ENCODE data around the gene ZNRF3. TPM values are rescaled to one million over a fixed set of nuclear protein-coding genes. Genes with fewer than 3 reads are reported as not detected.

The ZNRF3 gene
- total and polyA plus RNA-seq, 9 donors = 7.4 to 24.3 (median 11.6) TPM

DNA sequence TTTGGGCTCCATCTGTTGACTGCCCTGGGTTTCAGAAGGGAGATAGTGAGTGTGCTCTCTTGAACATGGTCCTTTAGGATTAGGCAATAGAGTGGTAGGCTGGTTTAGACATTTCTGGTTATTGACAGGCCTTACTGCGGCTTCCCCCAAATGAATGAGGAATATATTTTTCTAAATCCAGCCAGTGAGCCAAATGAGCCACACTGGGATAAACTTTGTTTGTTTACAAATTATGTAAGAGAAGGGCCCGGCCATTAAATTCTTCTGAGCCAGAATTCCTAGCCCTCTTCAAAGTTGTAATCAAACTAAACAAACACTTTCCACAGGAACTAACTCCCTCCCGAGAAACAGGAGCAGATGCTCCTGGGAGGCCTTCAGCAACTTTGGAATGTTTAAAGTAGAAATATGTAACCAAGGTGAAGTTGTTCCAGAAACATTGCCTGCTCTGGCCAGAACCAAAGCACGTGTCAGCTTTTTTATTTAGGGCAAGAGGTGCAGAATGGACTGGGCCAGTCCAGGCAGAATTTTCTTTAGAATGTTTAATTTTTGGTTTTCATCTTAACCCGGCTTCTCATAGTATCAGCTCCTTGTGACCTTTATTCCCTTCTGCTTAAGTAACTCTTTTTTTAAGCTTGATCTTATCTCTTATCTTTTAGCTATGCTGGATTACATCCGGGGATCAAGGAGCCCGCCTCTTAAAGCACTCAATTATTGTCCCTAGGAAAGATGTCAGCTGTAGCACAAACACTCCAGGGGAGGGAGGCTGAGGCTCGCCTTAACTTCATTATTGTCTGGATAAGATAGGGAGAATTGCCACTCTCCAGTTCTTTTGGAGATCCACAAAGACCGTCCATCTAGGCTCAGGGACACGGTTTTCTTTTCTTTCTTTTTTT, 28.7 kb downstream of the ZNRF3 start:
- Histone ChIP-seq H3K27ac (peak overlapping the region; percentile 7 to 54), H3K4me3 (no peak overlapping the region), H3K4me1 (ENCODE audit: insufficient read depth) (peaks cover 30% of the 10 kb centered on the region), H3K36me3 (no peaks in the 10 kb centered on the region), H3K27me3 (no peaks in the 10 kb centered on the region), H3K9me3 (no peaks in the 10 kb centered on the region)
- TF ChIP-seq POLR2A (IDR thresholded peaks at IDR 0.05) (no peak), EP300 (IDR thresholded peaks at IDR 0.05) (no peak)
- TF ChIP-seq, protein P1, sequence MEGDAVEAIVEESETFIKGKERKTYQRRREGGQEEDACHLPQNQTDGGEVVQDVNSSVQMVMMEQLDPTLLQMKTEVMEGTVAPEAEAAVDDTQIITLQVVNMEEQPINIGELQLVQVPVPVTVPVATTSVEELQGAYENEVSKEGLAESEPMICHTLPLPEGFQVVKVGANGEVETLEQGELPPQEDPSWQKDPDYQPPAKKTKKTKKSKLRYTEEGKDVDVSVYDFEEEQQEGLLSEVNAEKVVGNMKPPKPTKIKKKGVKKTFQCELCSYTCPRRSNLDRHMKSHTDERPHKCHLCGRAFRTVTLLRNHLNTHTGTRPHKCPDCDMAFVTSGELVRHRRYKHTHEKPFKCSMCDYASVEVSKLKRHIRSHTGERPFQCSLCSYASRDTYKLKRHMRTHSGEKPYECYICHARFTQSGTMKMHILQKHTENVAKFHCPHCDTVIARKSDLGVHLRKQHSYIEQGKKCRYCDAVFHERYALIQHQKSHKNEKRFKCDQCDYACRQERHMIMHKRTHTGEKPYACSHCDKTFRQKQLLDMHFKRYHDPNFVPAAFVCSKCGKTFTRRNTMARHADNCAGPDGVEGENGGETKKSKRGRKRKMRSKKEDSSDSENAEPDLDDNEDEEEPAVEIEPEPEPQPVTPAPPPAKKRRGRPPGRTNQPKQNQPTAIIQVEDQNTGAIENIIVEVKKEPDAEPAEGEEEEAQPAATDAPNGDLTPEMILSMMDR (IDR thresholded peaks at IDR 0.05) = no peak
- peak in 2 of 5 donors; percentile 35 to 36 for DNase-seq
- 8 to 16% (median 9%) methylated on average over 10 of the region's 10 CpGs for WGBS, 3 donors
- intact Hi-C loops (cut with DNase I) = no loop called here

DNA sequence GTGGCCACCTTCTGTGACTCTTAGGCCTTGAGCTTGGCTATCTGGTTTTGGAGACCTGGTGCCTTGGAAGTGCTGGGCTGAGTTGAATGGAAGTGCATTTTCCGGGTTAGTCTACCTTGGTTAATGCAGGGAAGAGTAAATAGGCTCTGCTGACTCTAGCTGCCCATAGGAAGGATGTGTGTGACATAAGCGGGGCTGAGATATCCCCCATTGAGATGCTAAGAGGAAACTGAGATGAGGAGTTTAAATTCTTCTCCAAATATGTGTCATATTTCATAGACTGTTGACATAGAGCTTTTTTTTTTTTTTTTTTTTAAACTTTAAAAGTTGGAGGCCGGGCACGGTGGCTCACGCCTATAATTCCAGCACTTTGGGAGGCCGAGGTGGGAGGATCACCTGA, 30.8 kb downstream of the ZNRF3 start:
- H3K27me3 ChIP-seq = no peaks in the 10 kb centered on the region
- intact Hi-C loops (cut with DNase I) = no loop called here
- H3K9me3 ChIP-seq = no peaks in the 10 kb centered on the region
- no peak overlapping the region for H3K27ac ChIP-seq
- TF ChIP-seq POLR2A (IDR thresholded peaks at IDR 0.05) (no peak), EP300 (IDR thresholded peaks at IDR 0.05) (no peak)
- TF ChIP-seq, protein P1 (IDR thresholded peaks at IDR 0.05) = no peak
- DNase-seq = no peak
- no peaks in the 10 kb centered on the region for H3K36me3 ChIP-seq
- WGBS, 3 donors = 75 to 93% (median 84%) methylated on average over 6 of the region's 6 CpGs
- no peak overlapping the region for H3K4me3 ChIP-seq
- peaks cover 34% of the 10 kb centered on the region for H3K4me1 ChIP-seq (ENCODE audit: insufficient read depth)

DNA sequence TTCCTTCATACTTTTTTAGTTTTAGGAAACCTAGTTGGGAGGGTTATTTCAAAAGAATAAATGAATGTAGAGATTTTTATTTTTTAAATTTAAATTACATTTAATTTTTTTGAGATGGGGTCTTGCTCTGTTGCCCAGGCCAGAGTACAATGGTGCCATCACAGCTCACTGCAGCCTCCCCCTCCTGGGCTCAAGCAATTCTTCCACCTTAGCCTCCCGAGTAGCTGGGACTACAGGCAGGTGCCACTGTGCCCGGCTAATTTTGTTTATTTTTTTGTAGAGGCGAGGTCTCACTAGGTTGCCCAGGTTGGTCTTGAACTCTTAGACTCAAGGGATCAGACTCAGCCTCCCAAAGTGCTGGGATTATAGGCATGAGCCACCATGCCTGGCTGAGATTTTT, 32.6 kb downstream of the ZNRF3 start:
- DNase-seq = no peak
- intact Hi-C loops (cut with DNase I) = no loop called here

DNA sequence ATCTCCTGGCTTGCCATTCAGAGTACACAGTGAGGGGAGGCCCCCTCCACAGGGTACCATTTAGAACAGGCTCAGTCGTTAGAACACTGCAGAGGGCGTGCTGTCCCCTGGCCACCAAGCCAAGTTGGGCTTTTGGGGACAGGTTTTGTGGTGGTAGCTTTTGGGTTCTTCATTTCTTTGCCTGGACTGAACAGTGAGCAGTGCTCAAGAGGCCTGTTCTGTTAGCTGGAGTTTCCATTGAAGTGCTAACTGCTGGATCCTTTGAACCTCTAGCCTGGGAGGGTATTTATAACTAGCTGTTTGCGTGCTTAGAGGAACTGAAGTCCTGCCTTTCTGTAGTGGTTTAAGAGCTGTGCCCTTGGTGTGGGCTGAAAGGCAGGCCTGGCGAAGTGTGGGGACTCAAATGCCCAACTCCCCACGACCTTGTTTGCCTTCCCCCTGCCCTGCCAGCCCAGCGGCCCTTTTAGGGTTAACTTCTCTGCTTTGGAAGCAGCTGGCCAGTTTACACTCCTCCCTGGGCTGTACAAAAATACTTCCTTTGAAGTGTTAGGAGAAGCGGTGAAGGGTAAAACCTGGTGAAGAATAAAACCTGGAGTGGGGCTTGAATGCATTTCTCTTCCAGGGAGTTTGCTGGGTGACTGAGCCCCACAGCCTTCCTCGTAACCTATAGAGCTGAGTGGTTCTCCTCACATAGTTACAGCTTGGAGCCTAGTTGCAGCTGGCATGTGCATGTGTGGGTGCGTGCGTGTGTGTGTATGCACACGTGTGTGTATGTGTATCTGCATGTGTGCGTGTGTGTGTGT, 34.6 kb downstream of the ZNRF3 start:
- H3K27ac ChIP-seq = peak overlapping the region; percentile 67 to 71

More for the DNA sequence above, 32.6 kb downstream of the ZNRF3 start:
- Histone ChIP-seq H3K27ac (no peak overlapping the region), H3K4me1 (ENCODE audit: insufficient read depth) (peaks cover 25% of the 10 kb centered on the region), H3K27me3 (no peaks in the 10 kb centered on the region), H3K36me3 (no peaks in the 10 kb centered on the region), H3K4me3 (no peak overlapping the region), H3K9me3 (no peaks in the 10 kb centered on the region)
- WGBS, 3 donors = 77 to 90% (median 89%) methylated on average over 3 of the region's 3 CpGs
- TF ChIP-seq, protein P1 (IDR thresholded peaks at IDR 0.05) = no peak
- no peak for TF ChIP-seq POLR2A (IDR thresholded peaks at IDR 0.05)
- no peak for TF ChIP-seq EP300 (IDR thresholded peaks at IDR 0.05)

More for the DNA sequence above, 34.6 kb downstream of the ZNRF3 start:
- peak in 4 of 5 donors; percentile 38 to 52 (median 46) for DNase-seq
- Histone ChIP-seq H3K27me3 (no peaks in the 10 kb centered on the region), H3K4me3 (no peak overlapping the region), H3K36me3 (no peaks in the 10 kb centered on the region), H3K9me3 (no peaks in the 10 kb centered on the region), H3K4me1 (ENCODE audit: insufficient read depth) (peaks cover 24% of the 10 kb centered on the region)
- 19 to 21% (median 19%) methylated on average over 12 of the region's 12 CpGs for WGBS, 3 donors
- intact Hi-C loops (cut with DNase I) = no loop called here
- TF ChIP-seq, protein P1 (IDR thresholded peaks at IDR 0.05) = no peak
- TF ChIP-seq POLR2A (IDR thresholded peaks at IDR 0.05) (no peak), EP300 (IDR thresholded peaks at IDR 0.05) (no peak)
